ENCODE results near the gene CRHR2. TPM values are rescaled to one million over a fixed set of nuclear protein-coding genes. Genes with fewer than 3 reads are reported as not detected.

CRHR2 gene
- total RNA-seq, 2 experiments from 2014 or later: not detected

- no peaks in the 10 kb centered on the region for H3K4me1 Mint-ChIP-seq (ENCODE audit: low read depth)
- no peaks in the 10 kb centered on the region for H3K4me1 ChIP-seq (ENCODE audit: insufficient read depth, low read length)
- no peak for TF ChIP-seq CTCF (IDR thresholded peaks at IDR 0.05)
- CTCF ChIA-PET: no interaction called here
- H3K27ac Mint-ChIP-seq: no peak overlapping the region
- ATAC-seq (ENCODE audit: poor library complexity) (no peak), DNase-seq (no peak)
- H3K9me3 Mint-ChIP-seq: no peaks in the 10 kb centered on the region
- H3K9me3 ChIP-seq (ENCODE audit: control insufficient read depth in 1 of 2, insufficient read depth in 1 of 2, low read length in 2 of 2): no peaks in the 10 kb centered on the region
- H3K4me3 ChIP-seq (ENCODE audit: low read length): no peak overlapping the region
- H3K27ac ChIP-seq (ENCODE audit: low read depth in 1 of 2, low read length in 2 of 2): no peak overlapping the region
- no peaks in the 10 kb centered on the region for H3K27me3 Mint-ChIP-seq
- intact Hi-C loops (cut with DNase I, micrococcal nuclease): no loop called here
- POLR2A ChIA-PET: no interaction called here
- H3K36me3 Mint-ChIP-seq (ENCODE audit: low read depth): peaks cover under 1% of the 10 kb centered on the region
- H3K36me3 ChIP-seq (ENCODE audit: insufficient read depth, low read length): peaks cover 3% of the 10 kb centered on the region
- no peaks in the 10 kb centered on the region for H3K27me3 ChIP-seq (ENCODE audit: control insufficient read depth in 1 of 2, insufficient read depth in 2 of 2, low read length in 2 of 2)
- H3K4me3 Mint-ChIP-seq: no peak overlapping the region
Measured at GRCh38 chr7:30649717-30650420, 32.4 kb downstream of the CRHR2 start.

- no peaks in the 10 kb centered on the region for H3K27me3 ChIP-seq (ENCODE audit: control insufficient read depth in 1 of 2, insufficient read depth in 2 of 2, low read length in 2 of 2)
- ChIA-PET POLR2A (no interaction called here), CTCF (no interaction called here)
- H3K4me3 ChIP-seq (ENCODE audit: low read length): no peak overlapping the region
- no peak for DNase-seq
- Mint-ChIP-seq H3K27ac (no peak overlapping the region), H3K27me3 (no peaks in the 10 kb centered on the region), H3K9me3 (no peaks in the 10 kb centered on the region), H3K4me1 (ENCODE audit: low read depth) (no peaks in the 10 kb centered on the region), H3K4me3 (no peak overlapping the region), H3K36me3 (ENCODE audit: low read depth) (peaks cover 6% of the 10 kb centered on the region)
- no peaks in the 10 kb centered on the region for H3K9me3 ChIP-seq (ENCODE audit: control insufficient read depth in 1 of 2, insufficient read depth in 1 of 2, low read length in 2 of 2)
- intact Hi-C loops (cut with DNase I, micrococcal nuclease): no loop called here
- no peak for TF ChIP-seq CTCF (IDR thresholded peaks at IDR 0.05)
- peaks cover 3% of the 10 kb centered on the region for H3K36me3 ChIP-seq (ENCODE audit: insufficient read depth, low read length)
- H3K4me1 ChIP-seq (ENCODE audit: insufficient read depth, low read length): no peaks in the 10 kb centered on the region
- no peak overlapping the region for H3K27ac ChIP-seq (ENCODE audit: low read depth in 1 of 2, low read length in 2 of 2)
- no peak for ATAC-seq (ENCODE audit: poor library complexity)
Measured at GRCh38 chr7:30648744-30649540, 33.3 kb downstream of the CRHR2 start.

GRCh38 chr7:30647589-30648364 is 34.5 kb downstream of the CRHR2 start:
- H3K36me3 ChIP-seq (ENCODE audit: insufficient read depth, low read length): peaks cover 3% of the 10 kb centered on the region
- TF ChIP-seq CTCF (IDR thresholded peaks at IDR 0.05): no peak
- Mint-ChIP-seq H3K27ac (no peak overlapping the region), H3K4me1 (ENCODE audit: low read depth) (no peaks in the 10 kb centered on the region), H3K9me3 (no peaks in the 10 kb centered on the region), H3K4me3 (no peak overlapping the region), H3K27me3 (no peaks in the 10 kb centered on the region), H3K36me3 (ENCODE audit: low read depth) (peaks cover 15% of the 10 kb centered on the region)
- no peaks in the 10 kb centered on the region for H3K4me1 ChIP-seq (ENCODE audit: insufficient read depth, low read length)
- ChIA-PET POLR2A (no interaction called here), CTCF (no interaction called here)
- ATAC-seq (ENCODE audit: poor library complexity) (no peak), DNase-seq (no peak)
- no peaks in the 10 kb centered on the region for H3K27me3 ChIP-seq (ENCODE audit: control insufficient read depth in 1 of 2, insufficient read depth in 2 of 2, low read length in 2 of 2)
- intact Hi-C loops (cut with DNase I, micrococcal nuclease): no loop called here
- no peaks in the 10 kb centered on the region for H3K9me3 ChIP-seq (ENCODE audit: control insufficient read depth in 1 of 2, insufficient read depth in 1 of 2, low read length in 2 of 2)
- H3K4me3 ChIP-seq (ENCODE audit: low read length): no peak overlapping the region
- H3K27ac ChIP-seq (ENCODE audit: low read depth in 1 of 2, low read length in 2 of 2): no peak overlapping the region

Data from CD4-positive, alpha-beta T cell (primary cell).